Esophagus muscularis mucosa (tissue), 4 donors: Measurements from ENCODE around the gene DOCK3. TPM values are rescaled to one million over a fixed set of nuclear protein-coding genes. Genes with fewer than 3 reads are reported as not detected.
"Not testable (repeated sequence)": the region's sequence is repeated elsewhere in the genome, so short reads cannot be mapped to it uniquely, and the experiment has no call there.

Experiments
- DNase-seq: peaks from one replicate; pipeline ENCODE4 v3.0.0-alpha.2; 2017; ENCODE audit errors: extremely low spot score
- H3K27ac ChIP-seq, 4 donors: fragments of 200-600 bp; sonication (generic); replicated peaks in 1 of 4; 1 replicate in 3 of 4; 2 replicates in 1 of 4; pipeline ENCODE4 v1.5.1; 2016 to 2019; ENCODE audit warnings: mild to moderate bottlenecking in 1 of 4
- H3K27me3 ChIP-seq, 4 donors: fragments of 200-600 bp; sonication (generic); one replicate each; pipeline versions ENCODE4 v1.5.1 to v1.6.0; 2016 to 2019
- H3K36me3 ChIP-seq, 4 donors: fragments of 200-600 bp; sonication (generic); one replicate each; pipeline ENCODE4 v1.5.1; 2016 to 2019
- H3K4me1 ChIP-seq, 4 donors: fragments of 200-600 bp; sonication (generic); one replicate each; pipeline ENCODE4 v1.5.1; 2016 to 2019
- H3K4me3 ChIP-seq, 4 donors: fragments of 200-600 bp; sonication (generic); 1 replicate in 2 of 4; 2 replicates in 2 of 4; pipeline ENCODE4 v1.5.1; 2016 to 2019; ENCODE audit warnings: mild to moderate bottlenecking in 4 of 4, moderate library complexity in 1 of 4
- H3K9me3 ChIP-seq, 4 donors: fragments of 200-600 bp; sonication (generic); 1 replicate in 3 of 4; 2 replicates in 1 of 4; pipeline ENCODE4 v1.5.1; 2016 to 2019
- CTCF ChIP-seq, 3 experiments: fragments of 200-600 bp in 2 of 3; fragments of 450-650 bp in 1 of 3; sonication (generic) in 2 of 3; IDR thresholded peaks; one replicate each; pipeline ENCODE4 v1.5.1; 2017 to 2019; ENCODE audit warnings: antibody characterized with exemption in 3 of 3, mild to moderate bottlenecking in 2 of 3, moderate library complexity in 1 of 3
- EP300 ChIP-seq: sonication (generic); formaldehyde crosslinking; IDR thresholded peaks from one replicate; pipeline ENCODE4 v1.6.1; 2017; ENCODE audit warnings: antibody characterized with exemption
- POLR2A ChIP-seq: fragments of 450-650 bp; IDR thresholded peaks from one replicate; pipeline ENCODE4 v1.6.1; 2017; ENCODE audit warnings: antibody characterized with exemption, moderate library complexity, mild to moderate bottlenecking, low read depth
- POLR2AphosphoS5 ChIP-seq, 2 donors: sonication (generic); formaldehyde crosslinking; IDR thresholded peaks; one replicate each; pipeline ENCODE4 v1.6.1; 2017; ENCODE audit warnings: antibody characterized with exemption in 2 of 2
- WGBS: methylation state at CpG from one replicate; pipeline ENCODE4 v1.1.5; 2018; 5-methylcytosine and 5-hydroxymethylcytosine counted together
- intact Hi-C: fragments of 100-400 bp; cut with DNase I; formaldehyde crosslinking; loops from one replicate; pipeline ENCODE4 v1.15.1; 2023
- total RNA-seq, 4 donors: library from RNA; depleted of rRNA; stranded (reverse); fragments of >200 nt; gene quantifications; one replicate each; pipeline versions ENCODE4 v1.1.0 to v1.2.1, GENCODE V29; 2016

DOCK3 gene
- total RNA-seq, 4 donors from 2014 or later = 5.4 to 10.6 (median 7.2) TPM

GRCh38 chr3:50853936-50854335 is 179.2 kb downstream of the DOCK3 start:
- Histone ChIP-seq H3K27me3 (no peaks in the 10 kb centered on the region), H3K4me3 (no peak overlapping the region), H3K27ac (no peak overlapping the region), H3K9me3 (peaks cover 0 to 2% (median 0%) of the 10 kb centered on the region in 4 donors), H3K4me1 (no peaks in the 10 kb centered on the region), H3K36me3 (no peaks in the 10 kb centered on the region)
- no peak for DNase-seq
- WGBS = 81% methylated on average over 4 of the region's 4 CpGs
- TF ChIP-seq POLR2AphosphoS5 (IDR thresholded peaks at IDR 0.05) (no peak), EP300 (no peak), POLR2A (no peak)
- intact Hi-C loops = no loop called here

GRCh38 chr3:50862221-50862620 is 187.5 kb downstream of the DOCK3 start:
- Histone ChIP-seq H3K4me3 (no peak overlapping the region), H3K4me1 (peaks cover 0 to 7% (median 3%) of the 10 kb centered on the region in 4 donors), H3K9me3 (peaks cover 0 to 10% (median 3%) of the 10 kb centered on the region in 4 donors), H3K36me3 (no peaks in the 10 kb centered on the region), H3K27me3 (no peaks in the 10 kb centered on the region), H3K27ac (no peak overlapping the region)
- intact Hi-C loops = no loop called here
- no peak for TF ChIP-seq POLR2A
- no peak for DNase-seq
- WGBS = 77% methylated on average over 3 of the region's 3 CpGs

GRCh38 chr3:50873376-50874157 is 198.8 kb downstream of the DOCK3 start:
- Histone ChIP-seq H3K4me3 (no peak overlapping the region), H3K27me3 (no peaks in the 10 kb centered on the region), H3K36me3 (no peaks in the 10 kb centered on the region), H3K9me3 (no peaks in the 10 kb centered on the region), H3K27ac (no peak overlapping the region), H3K4me1 (peaks cover 6 to 11% (median 7%) of the 10 kb centered on the region in 4 donors)
- intact Hi-C loops = no loop called here
- TF ChIP-seq POLR2AphosphoS5 (IDR thresholded peaks at IDR 0.05) (no peak), EP300 (no peak), CTCF (IDR thresholded peaks at IDR 0.05) (no peak), POLR2A (no peak)
- 79% methylated on average over 3 of the region's 3 CpGs for WGBS
- no peak for DNase-seq

- intact Hi-C loops = not testable (repeated sequence)
These were observed 200.1 kb downstream of the DOCK3 start for GRCh38 chr3:50874876-50875275.

GRCh38 chr3:50876947-50877346 is 202.2 kb downstream of the DOCK3 start:
- H3K4me1 ChIP-seq = peaks cover 6 to 11% (median 7%) of the 10 kb centered on the region in 4 donors
- intact Hi-C loops = no loop called here
- no peaks in the 10 kb centered on the region for H3K36me3 ChIP-seq
- TF ChIP-seq POLR2A (no peak), POLR2AphosphoS5 (IDR thresholded peaks at IDR 0.05) (no peak), CTCF (IDR thresholded peaks at IDR 0.05) (no peak), EP300 (no peak)
- no peak overlapping the region for H3K4me3 ChIP-seq
- H3K9me3 ChIP-seq = no peaks in the 10 kb centered on the region
- no peaks in the 10 kb centered on the region for H3K27me3 ChIP-seq
- no peak overlapping the region for H3K27ac ChIP-seq
- DNase-seq = no peak
- 35% methylated on average over 2 of the region's 2 CpGs for WGBS

More at GRCh38 chr3:50874876-50875275, 200.1 kb downstream of the DOCK3 start:
- H3K27ac ChIP-seq, H3K9me3 ChIP-seq, DNase-seq, H3K27me3 ChIP-seq, H3K4me3 ChIP-seq, H3K36me3 ChIP-seq: not testable (repeated sequence)
- WGBS = 69% methylated on average over 7 of the region's 7 CpGs
- peaks cover 6 to 11% (median 7%) of the 10 kb centered on the region in 4 donors for H3K4me1 ChIP-seq

- DNase-seq, H3K4me3 ChIP-seq, H3K36me3 ChIP-seq, H3K27me3 ChIP-seq, intact Hi-C loops, H3K4me1 ChIP-seq, H3K27ac ChIP-seq, H3K9me3 ChIP-seq: not testable (repeated sequence)
- 83% methylated on average over 1 of the region's 1 CpG for WGBS
These were observed 208.0 kb downstream of the DOCK3 start for GRCh38 chr3:50882733-50883132.

- TF ChIP-seq POLR2AphosphoS5 (IDR thresholded peaks at IDR 0.05) (no peak), EP300 (no peak), CTCF (IDR thresholded peaks at IDR 0.05) (no peak), POLR2A (no peak)
- Histone ChIP-seq H3K27ac (no peak overlapping the region), H3K4me3 (no peak overlapping the region), H3K27me3 (no peaks in the 10 kb centered on the region), H3K4me1 (no peaks in the 10 kb centered on the region), H3K36me3 (no peaks in the 10 kb centered on the region), H3K9me3 (no peaks in the 10 kb centered on the region)
- 91% methylated on average over 4 of the region's 4 CpGs for WGBS
- intact Hi-C loops = no loop called here
- no peak for DNase-seq
These were observed 209.0 kb downstream of the DOCK3 start for GRCh38 chr3:50883755-50884154.
